ENCODE measurements around the gene TFDP1. TPM values are rescaled to one million over a fixed set of nuclear protein-coding genes. Genes with fewer than 3 reads are reported as not detected.
A peak's percentile ranks its signal among the peaks of the same experiment; 100 is the strongest.

Gene TFDP1, protein sequence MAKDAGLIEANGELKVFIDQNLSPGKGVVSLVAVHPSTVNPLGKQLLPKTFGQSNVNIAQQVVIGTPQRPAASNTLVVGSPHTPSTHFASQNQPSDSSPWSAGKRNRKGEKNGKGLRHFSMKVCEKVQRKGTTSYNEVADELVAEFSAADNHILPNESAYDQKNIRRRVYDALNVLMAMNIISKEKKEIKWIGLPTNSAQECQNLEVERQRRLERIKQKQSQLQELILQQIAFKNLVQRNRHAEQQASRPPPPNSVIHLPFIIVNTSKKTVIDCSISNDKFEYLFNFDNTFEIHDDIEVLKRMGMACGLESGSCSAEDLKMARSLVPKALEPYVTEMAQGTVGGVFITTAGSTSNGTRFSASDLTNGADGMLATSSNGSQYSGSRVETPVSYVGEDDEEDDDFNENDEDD
- total RNA-seq, result 10 to 100 TPM; 19.2 to 45.3 (median 34.1) TPM

DNA sequence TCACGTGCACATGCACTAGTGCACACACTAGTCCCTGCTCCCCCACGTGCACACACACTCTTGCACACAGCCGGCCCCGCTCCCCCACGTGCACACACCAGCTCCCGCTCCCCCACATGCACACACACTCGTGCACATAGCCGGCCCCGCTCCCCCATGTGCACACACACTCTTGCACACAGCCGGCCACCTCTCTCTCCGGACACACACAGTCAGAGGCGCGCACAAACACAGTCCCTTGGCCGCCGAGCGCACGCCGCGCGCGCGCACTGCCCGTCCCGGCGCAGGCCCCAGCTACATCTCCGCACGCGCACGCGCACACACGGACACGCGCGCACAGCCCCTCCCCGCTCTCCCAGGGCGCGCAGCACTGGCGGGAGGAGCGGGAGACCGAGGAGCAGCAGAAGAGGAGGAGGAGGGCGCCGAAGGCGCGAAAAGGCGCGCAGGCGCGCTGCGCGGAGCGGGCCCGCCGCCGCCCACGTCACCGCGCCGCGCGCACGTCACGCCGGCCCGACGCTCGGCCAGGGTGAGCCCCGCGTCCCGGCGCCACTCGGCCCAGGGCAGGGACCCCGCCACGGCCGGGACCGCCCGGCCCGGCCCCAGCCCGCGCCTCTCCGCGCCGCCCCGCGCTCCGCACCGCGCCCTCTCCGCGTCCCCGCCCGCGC lies at the start of gene TFDP1:
TSS of gene TFDP1 (plus strand) at position 549 of the 665 bp plus-strand sequence. CDS start 1,085 bp downstream, outside the sequence.
- TF ChIP-seq, protein P1, sequence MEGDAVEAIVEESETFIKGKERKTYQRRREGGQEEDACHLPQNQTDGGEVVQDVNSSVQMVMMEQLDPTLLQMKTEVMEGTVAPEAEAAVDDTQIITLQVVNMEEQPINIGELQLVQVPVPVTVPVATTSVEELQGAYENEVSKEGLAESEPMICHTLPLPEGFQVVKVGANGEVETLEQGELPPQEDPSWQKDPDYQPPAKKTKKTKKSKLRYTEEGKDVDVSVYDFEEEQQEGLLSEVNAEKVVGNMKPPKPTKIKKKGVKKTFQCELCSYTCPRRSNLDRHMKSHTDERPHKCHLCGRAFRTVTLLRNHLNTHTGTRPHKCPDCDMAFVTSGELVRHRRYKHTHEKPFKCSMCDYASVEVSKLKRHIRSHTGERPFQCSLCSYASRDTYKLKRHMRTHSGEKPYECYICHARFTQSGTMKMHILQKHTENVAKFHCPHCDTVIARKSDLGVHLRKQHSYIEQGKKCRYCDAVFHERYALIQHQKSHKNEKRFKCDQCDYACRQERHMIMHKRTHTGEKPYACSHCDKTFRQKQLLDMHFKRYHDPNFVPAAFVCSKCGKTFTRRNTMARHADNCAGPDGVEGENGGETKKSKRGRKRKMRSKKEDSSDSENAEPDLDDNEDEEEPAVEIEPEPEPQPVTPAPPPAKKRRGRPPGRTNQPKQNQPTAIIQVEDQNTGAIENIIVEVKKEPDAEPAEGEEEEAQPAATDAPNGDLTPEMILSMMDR (IDR thresholded peaks at IDR 0.05), result no peak
- TF ChIP-seq EP300 (IDR thresholded peaks at IDR 0.05) (no peak), POLR2A (IDR thresholded peaks at IDR 0.05) (no peak)
- Histone ChIP-seq H3K9me3 (no peaks in the 10 kb centered on the region), H3K36me3 (peaks cover 0 to 14% (median 0%) of the 10 kb centered on the region in 3 donors), H3K27me3 (no peaks in the 10 kb centered on the region), H3K4me3 (peak within 1 kb of the TSS; percentile 2 to 72 (median 42)), H3K27ac (no peak within 1 kb of the TSS), H3K4me1 (peaks cover 0 to 20% (median 0%) of the 10 kb centered on the region in 4 donors)
- DNase-seq (ENCODE audit: low spot score in 2 of 2), result peak in 1 of 2 donors; percentile 15
- 8 to 13% methylated on average over 11 to 28 of the region's 92 CpGs for WGBS, 2 donors

DNA sequence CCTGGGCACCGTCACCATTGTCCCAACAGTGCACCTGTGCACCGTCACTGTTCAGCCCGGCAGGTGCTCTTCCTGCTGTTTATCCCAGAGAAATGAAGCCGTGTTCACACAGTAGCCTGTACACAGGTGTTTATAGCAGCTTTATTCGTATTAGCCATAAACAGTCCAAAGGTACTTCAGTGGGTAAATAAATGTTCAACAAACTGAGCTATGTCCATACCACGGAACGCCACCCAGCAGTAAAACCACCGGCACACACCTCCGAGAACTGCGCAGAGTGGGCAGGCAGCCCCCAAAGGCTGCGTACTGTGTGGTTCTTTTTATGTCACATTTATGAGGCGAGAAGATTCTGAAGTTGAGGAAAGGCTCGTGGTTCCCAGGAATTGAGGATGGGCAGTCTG lies 49.2 kb upstream of the TFDP1 start:
- WGBS, 2 donors, result 94 to 96% methylated on average over 13 of the region's 13 CpGs
- Histone ChIP-seq H3K36me3 (peaks cover 0 to 94% (median 0%) of the 10 kb centered on the region in 3 donors), H3K4me3 (no peak overlapping the region), H3K4me1 (no peaks in the 10 kb centered on the region), H3K27me3 (no peaks in the 10 kb centered on the region), H3K27ac (no peak overlapping the region), H3K9me3 (no peaks in the 10 kb centered on the region)
- no peak for DNase-seq (ENCODE audit: low spot score in 2 of 2)
- TF ChIP-seq, protein P1 (IDR thresholded peaks at IDR 0.05), result no peak
- TF ChIP-seq POLR2A (IDR thresholded peaks at IDR 0.05) (no peak), EP300 (IDR thresholded peaks at IDR 0.05) (no peak)

DNA sequence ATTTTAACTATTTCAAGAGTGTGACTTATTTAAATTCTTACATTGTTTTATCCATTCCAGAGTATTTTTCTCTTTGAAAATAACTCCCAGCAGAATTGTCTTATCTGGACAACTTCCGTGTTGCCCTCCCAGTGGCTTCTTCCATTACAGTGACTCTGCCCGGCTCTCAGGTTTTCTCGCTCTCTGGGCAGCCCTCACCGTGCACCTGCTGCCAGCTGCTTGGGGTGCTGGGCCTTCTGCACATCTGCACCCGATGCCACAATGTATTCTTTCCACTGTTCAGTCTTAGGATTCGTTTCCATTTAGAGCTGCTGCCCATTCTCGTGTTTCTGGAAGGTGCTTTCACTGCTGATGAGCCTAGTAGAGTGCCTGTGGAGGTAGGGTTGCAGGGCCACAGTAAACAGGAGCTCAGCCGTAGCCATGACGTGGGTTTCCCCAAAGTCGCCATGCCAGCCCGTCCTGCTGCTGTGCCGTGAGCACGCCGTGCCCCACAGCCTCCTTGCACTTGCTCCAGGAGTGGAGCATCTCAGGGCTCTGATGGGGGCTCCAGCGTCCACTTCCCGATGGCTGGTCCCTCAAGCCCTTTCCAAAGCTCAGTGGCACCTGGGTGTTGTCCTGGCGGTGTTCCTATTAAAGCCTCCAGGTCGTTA lies 48.0 kb upstream of the TFDP1 start:
- 93% methylated on average over 18 of the region's 18 CpGs for WGBS, 2 donors

DNA sequence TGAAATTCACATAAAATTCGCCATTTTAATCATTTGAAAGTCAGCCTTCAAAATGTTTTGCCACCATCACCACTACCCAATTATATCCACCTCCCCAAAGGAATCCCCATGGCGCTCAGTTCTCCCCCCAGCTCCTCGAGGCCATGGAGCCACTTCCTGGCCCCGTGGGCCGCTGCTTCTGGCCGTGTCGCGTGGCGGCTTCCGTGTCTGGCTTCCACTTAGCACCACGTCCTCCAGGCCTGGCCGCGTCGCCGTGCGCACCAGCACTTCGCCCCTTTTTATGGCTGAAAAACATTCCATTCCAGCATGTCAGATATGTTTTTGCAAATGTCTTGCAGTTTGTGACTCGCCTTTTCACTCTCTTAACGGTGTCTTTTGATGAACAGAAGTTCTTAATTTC lies 47.3 kb upstream of the TFDP1 start:
- no peak overlapping the region for H3K4me3 ChIP-seq
- H3K9me3 ChIP-seq, result no peaks in the 10 kb centered on the region
- TF ChIP-seq, protein P1 (IDR thresholded peaks at IDR 0.05), result no peak
- no peak for TF ChIP-seq EP300 (IDR thresholded peaks at IDR 0.05)
- TF ChIP-seq POLR2A (IDR thresholded peaks at IDR 0.05), result no peak
- no peaks in the 10 kb centered on the region for H3K4me1 ChIP-seq
- DNase-seq (ENCODE audit: low spot score in 2 of 2), result no peak
- no peaks in the 10 kb centered on the region for H3K27me3 ChIP-seq
- H3K27ac ChIP-seq, result no peak overlapping the region
- 93% methylated on average over 19 of the region's 19 CpGs for WGBS, 2 donors
- peaks cover 0 to 88% (median 0%) of the 10 kb centered on the region in 3 donors for H3K36me3 ChIP-seq

More for the DNA sequence above, 48.0 kb upstream of the TFDP1 start:
- peaks cover 0 to 93% (median 0%) of the 10 kb centered on the region in 3 donors for H3K36me3 ChIP-seq
- H3K27ac ChIP-seq, result no peak overlapping the region
- H3K4me1 ChIP-seq, result no peaks in the 10 kb centered on the region
- no peaks in the 10 kb centered on the region for H3K9me3 ChIP-seq
- no peak overlapping the region for H3K4me3 ChIP-seq
- TF ChIP-seq POLR2A (IDR thresholded peaks at IDR 0.05) (no peak), EP300 (IDR thresholded peaks at IDR 0.05) (no peak)
- TF ChIP-seq, protein P1 (IDR thresholded peaks at IDR 0.05), result no peak
- H3K27me3 ChIP-seq, result no peaks in the 10 kb centered on the region
- no peak for DNase-seq (ENCODE audit: low spot score in 2 of 2)
